GM12872 (cell line): Measurements from ENCODE around the gene CDKAL1.

ENCODE experiments used
- TF ChIP-seq, protein P1 (sequence below): IDR thresholded peaks from 3 replicates; pipeline ENCODE4 v1.5.1; 2011; ENCODE audit warnings: low read depth, mild to moderate bottlenecking, low read length, moderate library complexity; ENCODE audit not compliant: insufficient read depth

Gene CDKAL1

DNA sequence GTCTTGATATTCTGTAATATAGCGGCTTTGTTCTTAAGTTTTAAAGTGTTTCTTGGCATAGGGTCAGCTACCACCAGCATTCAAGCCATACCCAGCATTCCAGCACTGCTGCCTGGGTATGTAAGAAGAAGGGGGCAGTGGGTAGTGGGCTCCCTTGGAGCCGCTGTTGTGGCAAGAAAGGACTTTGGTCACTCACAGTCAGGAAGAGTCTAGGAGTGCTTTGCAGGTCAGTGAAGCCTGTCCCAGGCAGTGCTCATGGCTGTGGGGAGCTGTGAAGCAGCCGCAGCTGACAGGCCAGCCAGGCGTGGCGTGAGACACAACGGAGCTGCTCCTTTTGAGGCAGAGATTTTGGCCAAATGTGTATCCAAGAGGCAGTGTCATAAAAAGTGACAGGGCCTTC, 512.0 kb downstream of the CDKAL1 start:
- TF ChIP-seq, protein P1, sequence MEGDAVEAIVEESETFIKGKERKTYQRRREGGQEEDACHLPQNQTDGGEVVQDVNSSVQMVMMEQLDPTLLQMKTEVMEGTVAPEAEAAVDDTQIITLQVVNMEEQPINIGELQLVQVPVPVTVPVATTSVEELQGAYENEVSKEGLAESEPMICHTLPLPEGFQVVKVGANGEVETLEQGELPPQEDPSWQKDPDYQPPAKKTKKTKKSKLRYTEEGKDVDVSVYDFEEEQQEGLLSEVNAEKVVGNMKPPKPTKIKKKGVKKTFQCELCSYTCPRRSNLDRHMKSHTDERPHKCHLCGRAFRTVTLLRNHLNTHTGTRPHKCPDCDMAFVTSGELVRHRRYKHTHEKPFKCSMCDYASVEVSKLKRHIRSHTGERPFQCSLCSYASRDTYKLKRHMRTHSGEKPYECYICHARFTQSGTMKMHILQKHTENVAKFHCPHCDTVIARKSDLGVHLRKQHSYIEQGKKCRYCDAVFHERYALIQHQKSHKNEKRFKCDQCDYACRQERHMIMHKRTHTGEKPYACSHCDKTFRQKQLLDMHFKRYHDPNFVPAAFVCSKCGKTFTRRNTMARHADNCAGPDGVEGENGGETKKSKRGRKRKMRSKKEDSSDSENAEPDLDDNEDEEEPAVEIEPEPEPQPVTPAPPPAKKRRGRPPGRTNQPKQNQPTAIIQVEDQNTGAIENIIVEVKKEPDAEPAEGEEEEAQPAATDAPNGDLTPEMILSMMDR: no peak

- TF ChIP-seq, protein P1: no peak
Measured at GRCh38 chr6:21048047-21048446, 513.8 kb downstream of the CDKAL1 start.

GRCh38 chr6:21049148-21049547, 514.9 kb downstream of the CDKAL1 start:
- TF ChIP-seq, protein P1: no peak

GRCh38 chr6:21049572-21049971, 515.3 kb downstream of the CDKAL1 start:
- TF ChIP-seq, protein P1: no peak

- TF ChIP-seq, protein P1: no peak
Measured at GRCh38 chr6:21050935-21051334, 516.7 kb downstream of the CDKAL1 start.

DNA sequence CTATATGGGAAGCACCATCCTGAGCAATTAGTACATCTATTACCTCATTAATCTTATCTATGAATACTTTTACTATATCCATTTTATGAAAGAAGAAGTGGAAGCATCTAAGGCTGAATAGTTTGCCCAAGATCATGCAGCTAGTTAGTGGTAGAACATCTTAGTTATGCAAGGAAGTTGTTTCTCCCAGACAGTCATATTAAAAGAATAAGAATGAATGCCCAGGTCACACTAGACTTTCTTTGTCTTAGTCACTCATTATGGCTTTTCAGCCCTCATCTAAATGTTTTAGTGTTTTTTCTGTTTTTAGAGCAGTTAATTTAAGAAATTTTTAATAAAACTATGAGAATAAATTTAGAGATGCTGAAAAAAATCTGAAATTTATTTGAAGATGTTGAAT, 517.5 kb downstream of the CDKAL1 start:
- TF ChIP-seq, protein P1: no peak

GRCh38 chr6:21053612-21054011, 519.4 kb downstream of the CDKAL1 start:
- TF ChIP-seq, protein P1: no peak

- TF ChIP-seq, protein P1: no peak
Measured at GRCh38 chr6:21061892-21062291, 527.6 kb downstream of the CDKAL1 start.
